Omental fat pad (tissue), 4 donors: ENCODE results near the gene ULK2. TPM values are rescaled to one million over a fixed set of nuclear protein-coding genes. Genes with fewer than 3 reads are reported as not detected.

Experiments used
- ATAC-seq: fragments of 150-250 bp; one replicate; pipeline ENCODE4 v1.9.1; 2016; ENCODE audit warnings: mild to moderate bottlenecking, moderate library complexity; ENCODE audit not compliant: low FRiP score
- DNase-seq: peaks from one replicate; pipeline ENCODE4 v3.0.0-alpha.2; 2019; ENCODE audit warnings: low spot score
- CTCF ChIP-seq, 3 donors: fragments of 450-650 bp; IDR thresholded peaks; one replicate each; pipeline ENCODE4 v1.5.1; 2016 to 2017; ENCODE audit warnings: antibody characterized with exemption in 3 of 3, mild to moderate bottlenecking in 3 of 3, moderate library complexity in 2 of 3
- total RNA-seq, 4 donors: library from RNA; depleted of rRNA; stranded (reverse); fragments of >200 nt; gene quantifications; one replicate each; pipeline ENCODE4 v1.1.0, GENCODE V29; 2016

The ULK2 gene
- total RNA-seq, 4 donors from 2014 or later: 18.9 to 35.8 (median 26.5) TPM

GRCh38 chr17:19753051-19753509 lies 114.7 kb downstream of the ULK2 start:
- ATAC-seq (peak; percentile 96), DNase-seq (peak; percentile 35)
- no peak for TF ChIP-seq CTCF (IDR thresholded peaks at IDR 0.05)

- ATAC-seq (no peak), DNase-seq (no peak)
- TF ChIP-seq CTCF (IDR thresholded peaks at IDR 0.05): no peak
Observed at GRCh38 chr17:19752216-19753050, 115.3 kb downstream of the ULK2 start.

- DNase-seq (no peak), ATAC-seq (no peak)
- no peak for TF ChIP-seq CTCF (IDR thresholded peaks at IDR 0.05)
Observed at GRCh38 chr17:19750835-19751234, 116.9 kb downstream of the ULK2 start.

- no peak for TF ChIP-seq CTCF (IDR thresholded peaks at IDR 0.05)
- no peak for ATAC-seq
- no peak for DNase-seq
Observed at GRCh38 chr17:19750020-19750572, 117.6 kb downstream of the ULK2 start.

- TF ChIP-seq CTCF (IDR thresholded peaks at IDR 0.05): no peak
- ATAC-seq: no peak
- DNase-seq: no peak
Observed at GRCh38 chr17:19748807-19749193, 118.9 kb downstream of the ULK2 start.

- DNase-seq (no peak), ATAC-seq (no peak)
- no peak for TF ChIP-seq CTCF (IDR thresholded peaks at IDR 0.05)
Observed at GRCh38 chr17:19747829-19748806, 119.6 kb downstream of the ULK2 start, which contains the start of gene ALDH3A1. Gene ALDH3A1 (minus strand): TSS chr17:19748298. CDS start chr17:19745129, 3,169 bp downstream.
